GM19240 (cell line): ENCODE data around the gene SPHK1.
A peak's percentile ranks its signal among the peaks of the same experiment; 100 is the strongest.
"Not testable (repeated sequence)": the region's sequence is repeated elsewhere in the genome, so short reads cannot be mapped to it uniquely, and the experiment has no call there.

Experiments used
- DNase-seq: peaks from one replicate; pipeline ENCODE4 v3.0.0; 2011; ENCODE audit warnings: low spot score; ENCODE audit not compliant: insufficient read length

Gene SPHK1, protein sequence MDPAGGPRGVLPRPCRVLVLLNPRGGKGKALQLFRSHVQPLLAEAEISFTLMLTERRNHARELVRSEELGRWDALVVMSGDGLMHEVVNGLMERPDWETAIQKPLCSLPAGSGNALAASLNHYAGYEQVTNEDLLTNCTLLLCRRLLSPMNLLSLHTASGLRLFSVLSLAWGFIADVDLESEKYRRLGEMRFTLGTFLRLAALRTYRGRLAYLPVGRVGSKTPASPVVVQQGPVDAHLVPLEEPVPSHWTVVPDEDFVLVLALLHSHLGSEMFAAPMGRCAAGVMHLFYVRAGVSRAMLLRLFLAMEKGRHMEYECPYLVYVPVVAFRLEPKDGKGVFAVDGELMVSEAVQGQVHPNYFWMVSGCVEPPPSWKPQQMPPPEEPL

GRCh38 chr17:76384222-76384986, at the start of gene SPHK1:
TSS of gene SPHK1 (plus strand) at chr17:76384609. CDS start at chr17:76385645, 1,036 bp downstream.
- DNase-seq: peak; percentile 73

GRCh38 chr17:76335716-76336381, 48.6 kb upstream of the SPHK1 start:
- no peak for DNase-seq

DNA sequence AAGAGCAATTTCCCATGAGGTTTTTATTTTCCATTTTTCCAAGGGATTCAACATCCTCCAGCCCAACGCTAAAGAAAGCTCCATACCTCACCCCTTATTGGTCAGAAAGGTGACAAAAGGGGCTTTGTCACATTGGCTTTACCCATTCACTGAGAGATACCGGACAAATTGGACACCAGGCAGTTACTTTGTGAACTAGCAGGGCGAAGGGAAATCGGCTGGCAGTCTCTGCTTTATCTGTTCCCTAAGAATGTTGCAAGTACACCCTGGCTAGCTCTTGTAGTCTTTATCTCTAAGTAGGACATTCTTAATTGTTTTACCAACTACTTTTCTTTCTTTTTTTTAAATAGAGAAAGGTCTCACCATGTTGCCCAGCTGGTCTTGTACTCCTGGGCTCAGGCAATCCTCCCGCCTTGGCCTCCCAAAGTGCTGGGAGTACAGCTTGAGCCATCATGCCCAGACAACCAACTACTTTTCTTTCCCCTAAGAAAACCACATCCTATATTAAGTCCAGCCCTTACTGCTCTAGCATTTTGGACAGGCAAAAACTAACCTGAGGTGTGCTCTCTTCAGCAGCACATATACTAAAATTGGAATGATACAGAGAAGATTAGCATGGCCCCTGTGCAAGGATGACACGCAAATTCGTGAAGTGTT, 47.5 kb upstream of the SPHK1 start:
- DNase-seq: no peak

DNA sequence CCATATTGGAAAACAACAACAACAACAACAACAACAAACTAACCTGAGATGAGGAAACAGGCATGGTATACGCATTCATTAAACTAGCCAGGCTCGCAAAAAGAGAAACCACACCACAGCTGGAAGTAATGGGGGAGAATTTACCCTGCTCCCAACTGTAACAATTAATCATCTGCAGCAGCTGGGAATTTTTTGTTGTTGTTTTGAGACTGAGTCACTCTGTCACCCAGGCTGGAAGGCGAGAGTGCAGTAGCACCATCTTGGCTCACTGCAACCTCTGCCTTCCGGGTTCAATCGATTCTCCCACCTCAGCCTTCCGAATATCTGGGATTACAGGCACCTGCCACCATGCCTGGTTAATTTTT, 47.0 kb upstream of the SPHK1 start:
- no peak for DNase-seq

- DNase-seq: no peak
Observed at GRCh38 chr17:76341301-76341700, 43.1 kb upstream of the SPHK1 start.

- no peak for DNase-seq
Observed at GRCh38 chr17:76343106-76343505, 41.3 kb upstream of the SPHK1 start.

GRCh38 chr17:76345377-76345974, 38.9 kb upstream of the SPHK1 start:
- DNase-seq: no peak

- not testable (repeated sequence) for DNase-seq
Observed at GRCh38 chr17:76346936-76347335, 37.5 kb upstream of the SPHK1 start.

DNA sequence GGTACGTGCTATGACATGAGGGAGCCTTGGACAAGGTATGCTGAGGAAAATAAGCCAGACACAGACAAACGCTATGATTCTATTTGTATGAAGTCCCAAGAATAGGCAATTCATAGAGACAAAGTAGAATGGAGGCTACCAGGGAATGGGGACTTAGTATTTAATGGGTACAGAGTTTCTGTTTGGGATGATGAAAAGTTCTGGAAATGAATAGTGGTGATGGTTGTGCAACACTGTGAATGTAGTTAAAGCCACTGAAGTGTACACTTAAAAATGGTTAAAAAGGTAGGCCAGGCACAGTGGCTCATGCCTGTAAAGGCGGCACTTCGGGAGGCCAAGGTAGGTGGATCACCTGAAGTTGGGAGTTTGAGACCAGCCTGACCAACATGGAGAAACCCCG, 33.9 kb upstream of the SPHK1 start:
- DNase-seq: no peak

DNA sequence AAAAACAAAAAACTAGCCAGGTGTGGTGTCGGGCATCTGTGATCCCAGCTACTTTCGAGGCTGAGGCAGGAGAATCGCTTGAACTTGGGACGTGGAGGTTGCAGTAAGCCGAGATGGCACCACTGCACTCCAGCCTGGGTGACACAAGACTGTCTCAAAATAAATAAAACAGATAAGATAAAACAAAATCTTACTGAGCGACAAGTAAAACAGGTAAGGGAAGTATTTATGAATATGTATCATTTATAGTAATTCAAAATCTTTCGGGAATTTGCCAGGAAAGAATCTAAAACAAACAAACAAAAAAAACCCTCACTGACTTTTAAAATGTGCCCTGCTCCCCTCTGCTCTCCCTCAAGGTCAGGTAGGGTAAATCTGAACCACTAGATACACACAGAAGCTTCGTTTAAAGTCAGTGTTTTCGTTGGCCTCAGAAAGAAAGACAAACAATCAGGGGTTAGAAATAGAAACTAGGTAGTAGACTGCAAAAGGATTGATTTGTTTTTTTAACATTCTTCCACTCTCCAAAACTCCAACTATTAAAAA, 32.8 kb upstream of the SPHK1 start:
- DNase-seq: no peak

GRCh38 chr17:76353004-76353598, 31.3 kb upstream of the SPHK1 start:
- DNase-seq: peak; percentile 38

DNA sequence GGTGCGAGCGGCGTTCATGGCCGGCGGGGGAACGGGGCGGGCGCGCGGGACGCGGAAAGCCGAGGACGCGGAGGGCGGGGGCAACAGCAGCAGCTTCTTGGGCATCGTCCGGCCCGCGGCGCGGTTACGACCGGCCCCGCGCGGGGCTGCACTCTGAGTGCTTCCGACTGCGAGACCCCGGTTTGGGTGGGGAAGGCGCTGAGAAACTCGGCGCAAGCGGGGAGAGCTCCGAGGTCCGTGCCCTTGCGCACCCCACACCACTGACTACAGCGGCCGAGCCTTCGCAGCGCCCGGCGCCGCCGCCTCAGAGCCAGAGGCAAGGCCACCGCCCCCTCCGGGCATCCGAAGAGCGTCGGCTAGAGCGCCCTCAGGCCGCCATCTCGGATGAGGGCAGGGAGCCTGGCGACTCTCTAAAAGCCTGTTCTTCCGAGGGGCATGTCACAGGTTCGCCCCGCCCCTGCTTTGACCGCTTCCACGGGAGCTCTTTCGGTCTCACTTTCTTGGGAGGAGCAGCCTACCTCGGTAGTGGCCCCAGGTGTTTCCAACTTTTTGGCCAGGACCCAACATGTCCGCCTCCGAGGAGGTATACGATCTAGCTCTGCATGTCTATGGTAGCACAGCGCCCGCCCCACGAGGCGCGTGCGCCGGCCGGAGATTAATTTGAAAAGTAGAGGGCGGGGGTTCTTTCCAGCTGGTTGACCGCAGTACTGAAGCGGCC, 30.7 kb upstream of the SPHK1 start, which contains the start of gene PRPSAP1:
TSS of gene PRPSAP1 (minus strand) at position 318 of the 718 bp plus-strand sequence. CDS start at position 105, 213 bp downstream.
- DNase-seq: peak; percentile 88

- no peak for DNase-seq
Observed at GRCh38 chr17:76354317-76354729, 30.1 kb upstream of the SPHK1 start.

DNA sequence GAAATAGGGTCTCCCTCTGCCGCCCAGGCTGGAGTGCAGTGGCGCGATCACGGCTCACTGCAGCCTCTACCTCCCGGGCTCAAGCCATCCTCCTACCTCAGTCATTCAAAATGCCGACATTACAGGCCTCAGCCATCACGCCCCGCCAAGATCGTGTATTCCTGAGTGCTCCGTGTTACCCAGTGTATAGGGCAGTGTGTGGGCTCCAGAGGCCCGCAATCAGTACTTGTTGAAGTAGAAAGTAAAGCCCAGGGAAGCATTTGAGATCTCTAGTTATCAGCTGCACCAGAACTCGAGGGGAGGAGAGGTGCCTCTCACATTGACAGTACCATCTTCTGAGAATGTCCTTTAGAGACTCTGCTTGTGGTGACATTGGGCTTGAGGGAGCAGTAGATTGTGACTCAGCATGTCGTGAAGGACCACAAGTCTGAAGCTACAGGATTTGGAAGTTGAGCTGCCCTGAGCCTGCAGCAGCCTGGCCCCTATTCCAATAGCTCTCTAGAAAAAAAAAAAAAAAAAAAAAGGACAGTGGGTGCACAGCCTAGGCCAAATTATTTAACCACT, 29.6 kb upstream of the SPHK1 start:
- DNase-seq: no peak

GRCh38 chr17:76356803-76357456, 27.5 kb upstream of the SPHK1 start:
- DNase-seq: no peak

GRCh38 chr17:76357597-76358158, 26.7 kb upstream of the SPHK1 start:
- no peak for DNase-seq

GRCh38 chr17:76359375-76359774, 25.0 kb upstream of the SPHK1 start:
- DNase-seq: no peak

GRCh38 chr17:76359776-76360175, 24.6 kb upstream of the SPHK1 start:
- not testable (repeated sequence) for DNase-seq

DNA sequence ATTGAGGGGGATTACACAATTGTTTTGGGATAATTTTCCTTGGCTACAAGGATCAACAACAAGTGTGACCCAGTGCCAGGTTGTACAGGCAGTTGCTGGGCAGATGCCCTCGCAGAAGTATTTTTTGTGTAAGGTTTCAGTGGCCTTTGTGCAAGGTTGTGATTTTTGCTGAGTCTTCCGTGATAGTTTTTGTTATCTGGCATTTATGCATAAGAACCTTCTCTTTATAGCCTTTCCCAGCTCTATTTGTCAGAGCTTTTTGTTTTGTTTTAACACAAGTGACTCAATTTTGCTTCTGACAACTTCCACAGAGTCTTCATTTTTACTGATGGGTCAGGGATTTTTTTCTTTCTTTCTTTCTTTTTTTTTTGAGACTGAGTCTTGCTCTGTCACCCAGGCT, 23.9 kb upstream of the SPHK1 start:
- DNase-seq: no peak
